K562 (cell line): ENCODE measurements around the gene CCDC137. TPM values are rescaled to one million over a fixed set of nuclear protein-coding genes. Genes with fewer than 3 reads are reported as not detected.

Experiments
- ATAC-seq: fragments of 200-7000 bp; cut with Tn5 transposase; 3 replicates; pipeline ENCODE4 v1.9.1; 2020; ENCODE audit warnings: moderate library complexity
- BruUV-seq: library from RNA; stranded (reverse); fragments of 400-500 nt; replicated peaks from 2 replicates; lab custom pipeline; 2021; lab: Mats Ljungman, UMichigan
- CTCF ChIA-PET: fragments of 300-600 bp; formaldehyde crosslinking; extraction: SDS; loops from one replicate; lab custom pipeline; 2021; ENCODE audit warnings: low intra/inter-chr PET ratio; lab: Yijun Ruan, JAX
- POLR2A ChIA-PET: fragments of 300-600, 350-650 bp; sonication (Branson Sonifier 250); formaldehyde crosslinking; extraction: SDS; loops from one replicate; lab custom pipeline; 2021; ENCODE audit warnings: antibody characterized with exemption, inconsistent platforms; lab: Yijun Ruan, JAX
- DNase-seq, 4 experiments: peaks; one replicate each; pipeline versions ENCODE4 v3.0.0 to v3.0.0-alpha.2; 2011 to 2018; ENCODE audit warnings: low spot score in 3 of 4, mixed read lengths in 3 of 4; ENCODE audit errors: extremely low read depth in 1 of 4
- FAIRE-seq: peaks from 2 replicates; lab custom pipeline; 2011; peaks lifted over from hg19 to GRCh38; lab: Jason Lieb, UNC
- H2AFZ ChIP-seq: 2 replicates; pipeline ENCODE4 v1.6.0; 2011; ENCODE audit warnings: low read depth, low read length, control low read depth, inconsistent platforms
- H3K27ac ChIP-seq: fragments of 200-600 bp; 3 replicates; pipeline ENCODE4 v1.8.0; 2011; ENCODE audit warnings: low read depth, mild to moderate bottlenecking, control low read depth, inconsistent platforms, low read length, moderate library complexity, mixed read lengths; ENCODE audit errors: extremely low read depth
- H3K27me3 ChIP-seq, 2 experiments: fragments of 300-600 bp in 1 of 2; 2 replicates in 1 of 2; 3 replicates in 1 of 2; pipeline versions ENCODE4 v1.6.0 to v1.8.0; 2011; ENCODE audit warnings: inconsistent platforms in 2 of 2, low read length in 2 of 2, mild to moderate bottlenecking in 1 of 2, mixed read lengths in 1 of 2, moderate library complexity in 1 of 2; ENCODE audit not compliant: control insufficient read depth in 2 of 2, insufficient read depth in 2 of 2
- H3K36me3 ChIP-seq: fragments of 300-600 bp; 3 replicates; pipeline ENCODE4 v1.8.0; 2011; ENCODE audit warnings: mild to moderate bottlenecking, low read length, inconsistent platforms; ENCODE audit not compliant: control insufficient read depth, insufficient read depth
- H3K4me1 ChIP-seq, 2 experiments: fragments of 200-600 bp in 1 of 2; replicated peaks in 1 of 2; 2 replicates in 1 of 2; 3 replicates in 1 of 2; pipeline versions ENCODE4 v1.5.1 to v1.8.0; 2011; ENCODE audit warnings: inconsistent platforms in 2 of 2, low read length in 2 of 2, mild to moderate bottlenecking in 1 of 2, mixed read lengths in 1 of 2, moderate library complexity in 1 of 2; ENCODE audit not compliant: control insufficient read depth in 2 of 2, insufficient read depth in 2 of 2
- H3K4me2 ChIP-seq: 2 replicates; pipeline ENCODE4 v1.6.1; 2011; ENCODE audit warnings: low read length, control low read depth, inconsistent platforms, mixed read lengths; ENCODE audit not compliant: insufficient read depth
- H3K4me3 ChIP-seq: fragments of 200-600 bp; sonication (generic), shearing (Covaris generic); 2 replicates; pipeline ENCODE4 v1.5.1; 2016; ENCODE audit warnings: control low read depth, inconsistent platforms
- H3K79me2 ChIP-seq: fragments of 200-600 bp; 3 replicates; pipeline ENCODE4 v1.8.0; 2011; ENCODE audit warnings: low read length, inconsistent platforms; ENCODE audit not compliant: control insufficient read depth, insufficient read depth
- H3K9ac ChIP-seq, 2 experiments: 2 replicates each; pipeline versions ENCODE4 v1.6.0 to v1.6.1; 2011; ENCODE audit warnings: low read depth in 2 of 2, low read length in 2 of 2, control low read depth in 1 of 2, inconsistent platforms in 1 of 2, mild to moderate bottlenecking in 1 of 2, mixed read lengths in 1 of 2; ENCODE audit not compliant: insufficient read depth in 1 of 2
- H3K9me1 ChIP-seq: one replicate; pipeline ENCODE4 v1.6.0; 2011; ENCODE audit warnings: inconsistent platforms, mild to moderate bottlenecking, low read length, moderate library complexity; ENCODE audit not compliant: control insufficient read depth, insufficient read depth
- H3K9me3 ChIP-seq: replicated peaks from 2 replicates; pipeline ENCODE4 v1.5.1; 2011; ENCODE audit warnings: low read depth, low read length, inconsistent platforms; ENCODE audit not compliant: control insufficient read depth, insufficient read depth
- H4K20me1 ChIP-seq: replicated peaks from 2 replicates; pipeline ENCODE4 v1.6.1; 2011; ENCODE audit warnings: low read length, inconsistent platforms, mixed read lengths; ENCODE audit not compliant: control insufficient read depth, insufficient read depth
- ARNT ChIP-seq, 2 experiments: fragments of 450-650 bp; IDR thresholded peaks; 2 replicates each; pipeline ENCODE4 v1.6.1; 2016; ENCODE audit warnings: mild to moderate bottlenecking in 1 of 2
- BRD4 ChIP-seq: fragments of 200-600 bp; sonication (generic); IDR thresholded peaks from 2 replicates; pipeline ENCODE4 v1.6.1; 2017; ENCODE audit warnings: inconsistent platforms
- BRD9 ChIP-seq: fragments of 450-650 bp; IDR thresholded peaks from 2 replicates; pipeline ENCODE4 v1.6.1; 2018; ENCODE audit warnings: low read depth; ENCODE audit not compliant: partially characterized antibody
- CBFA2T2 ChIP-seq: fragments of 450-650 bp; conservative IDR thresholded peaks from 2 replicates; pipeline ENCODE4 v1.6.1; 2017; ENCODE audit warnings: mild to moderate bottlenecking
- GTF2E2 ChIP-seq: fragments of 200-800 bp; sonication (Bioruptor generic); IDR thresholded peaks from 2 replicates; pipeline ENCODE4 v1.6.1; 2016; ENCODE audit warnings: missing genetic modification characterization, missing compliant biosample characterization
- LCOR ChIP-seq: sonication (generic); formaldehyde crosslinking; IDR thresholded peaks from 2 replicates; pipeline ENCODE4 v1.8.0; 2022; ENCODE audit warnings: mild to moderate bottlenecking, missing genetic modification reagents
- PYGO2 ChIP-seq: fragments of 450-650 bp; IDR thresholded peaks from 2 replicates; pipeline ENCODE4 v1.6.1; 2016; ENCODE audit warnings: mild to moderate bottlenecking, missing genetic modification characterization, moderate library complexity, missing compliant biosample characterization
- RBFOX2 ChIP-seq: fragments of 200-400 bp; formaldehyde crosslinking; IDR thresholded peaks from 2 replicates; pipeline ENCODE4 v1.6.1; 2017; ENCODE audit warnings: low read depth, mild to moderate bottlenecking, low read length, moderate library complexity
- TCF7L2 ChIP-seq: fragments of 150-350 bp; IDR thresholded peaks from 2 replicates; pipeline ENCODE4 v1.6.1; 2016; ENCODE audit warnings: low read depth, mild to moderate bottlenecking, low read length, moderate library complexity
- ZNF174 ChIP-seq: fragments of 250-450 bp; sonication (Bioruptor Pico); IDR thresholded peaks from 2 replicates; pipeline ENCODE4 v1.4.0; 2020; ENCODE audit warnings: mild to moderate bottlenecking
- ZNF408 ChIP-seq: fragments of 250-450 bp; sonication (Bioruptor Pico); IDR thresholded peaks from 2 replicates; pipeline ENCODE4 v1.4.0; 2020; ENCODE audit warnings: low read depth, mild to moderate bottlenecking, moderate library complexity
- ZNF668 ChIP-seq: fragments of 250-450 bp; sonication (Bioruptor Pico); IDR thresholded peaks from 2 replicates; pipeline ENCODE4 v1.8.0; 2022; ENCODE audit warnings: mild to moderate bottlenecking, inconsistent platforms
- WGBS: fragments of 100-300 bp; shearing (Covaris generic); methylation state at CpG from one replicate; pipeline ENCODE4 v1.1.6; 2016; ENCODE audit warnings: low coverage, mixed read lengths; ENCODE audit not compliant: insufficient coverage; ENCODE audit errors: missing lambda C conversion rate; 5-methylcytosine and 5-hydroxymethylcytosine counted together
- in situ Hi-C: fragments of 300-500 bp; cut with MboI; formaldehyde crosslinking; loops from 4 replicates; pipeline ENCODE4 v1.15.0; 2018; ENCODE audit warnings: inconsistent platforms, mixed read lengths
- intact Hi-C: fragments of 100-400 bp; cut with micrococcal nuclease; formaldehyde crosslinking; loops from 2 replicates; pipeline ENCODE4 v1.14.2; 2022
- polyA plus RNA-seq, 8 experiments: library from polyadenylated mRNA; depleted of rRNA in 4 of 8; stranded (reverse) in 5 of 8; unstranded in 3 of 8; fragments of >200 nt; fragmentation: Nextera tagmentation in 2 of 8; fragmentation: Illumina TruSeq in 1 of 8; extraction: Ambion mirVana in 2 of 8; extraction: Trizol in 1 of 8; gene quantifications; 2 replicates each; pipeline versions ENCODE4 v1.2.1 to v1.2.3, GENCODE V29; 2011 to 2014; ENCODE audit warnings: inconsistent platforms in 1 of 8, missing spikeins in 1 of 8
- total RNA-seq, 7 experiments: library from RNA; depleted of rRNA in 6 of 7; stranded (reverse); fragments of >200 nt in 6 of 7; fragmentation: Illumina TruSeq in 2 of 7; extraction: Trizol in 2 of 7; gene quantifications; 2 replicates each; pipeline versions ENCODE4 v1.2.1 to v1.2.3, GENCODE V29; 2011 to 2021; ENCODE audit warnings: low replicate concordance in 1 of 7
- TF ChIP-seq, protein P1 (sequence below): sonication (generic); formaldehyde crosslinking; IDR thresholded peaks from 2 replicates; pipeline ENCODE4 v1.5.0; 2020; ENCODE audit warnings: missing genetic modification reagents
- TF ChIP-seq, protein P2 (sequence below): fragments of 200-800 bp; sonication (Bioruptor generic); IDR thresholded peaks from 2 replicates; pipeline ENCODE4 v1.6.1; 2017; ENCODE audit warnings: missing genetic modification characterization, missing compliant biosample characterization
- TF ChIP-seq, protein P3 (sequence below): fragments of 250-450 bp; sonication (Bioruptor Pico); IDR thresholded peaks from 2 replicates; pipeline ENCODE4 v1.8.0; 2021; ENCODE audit warnings: borderline replicate concordance, mild to moderate bottlenecking, moderate library complexity; ENCODE audit not compliant: poor library complexity, severe bottlenecking
- TF ChIP-seq, protein P4 (sequence below): sonication (generic); formaldehyde crosslinking; IDR thresholded peaks from 2 replicates; pipeline ENCODE4 v1.8.0; 2022; ENCODE audit warnings: mild to moderate bottlenecking, missing genetic modification reagents
- TF ChIP-seq, protein P5 (sequence below): sonication (generic); formaldehyde crosslinking; IDR thresholded peaks from 2 replicates; pipeline ENCODE4 v1.8.1; 2023; ENCODE audit warnings: mild to moderate bottlenecking, missing genetic modification reagents

Gene CCDC137
- total and polyA plus RNA-seq, 9 of the 15 experiments (the other 6 are each of a cell fraction or from before 2014, with no cell fraction given): 2.3 to 68.1 (median 38.3) TPM

DNA sequence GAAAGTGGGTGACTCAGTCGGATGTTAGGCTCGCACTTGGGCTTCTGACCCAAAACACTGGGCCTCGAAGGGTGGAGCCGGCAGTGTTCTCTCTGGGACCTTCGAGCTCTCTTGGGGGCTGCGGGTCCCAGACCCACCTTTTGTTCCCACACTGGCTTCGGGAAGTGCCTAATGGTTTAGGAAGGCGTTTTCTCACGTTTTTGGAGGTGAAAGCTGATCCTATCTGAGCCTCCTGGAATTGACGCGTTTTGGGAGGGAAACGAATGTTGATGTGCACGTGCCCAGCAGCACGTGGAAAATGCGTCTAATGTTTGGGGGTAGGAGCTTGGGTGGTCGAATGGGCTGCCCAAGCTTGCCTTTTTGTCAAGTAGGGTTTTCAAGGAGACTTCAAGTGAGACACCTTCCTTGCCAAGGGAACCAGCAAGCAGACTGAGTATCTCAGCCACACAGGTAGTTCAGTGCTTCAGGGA, 17.9 kb downstream of the CCDC137 start (continued):
- TF ChIP-seq ZNF408 (no peak), RBFOX2 (0 out of 2 replicates have a peak, but pooled peaks have one; percentile 43), ARNT (IDR thresholded peaks at IDR 0.05) (peak in 1 of 2 experiments; percentile 51; a peak in 1 of 4 replicates), ZNF174 (no peak)
- TF ChIP-seq, protein P1, sequence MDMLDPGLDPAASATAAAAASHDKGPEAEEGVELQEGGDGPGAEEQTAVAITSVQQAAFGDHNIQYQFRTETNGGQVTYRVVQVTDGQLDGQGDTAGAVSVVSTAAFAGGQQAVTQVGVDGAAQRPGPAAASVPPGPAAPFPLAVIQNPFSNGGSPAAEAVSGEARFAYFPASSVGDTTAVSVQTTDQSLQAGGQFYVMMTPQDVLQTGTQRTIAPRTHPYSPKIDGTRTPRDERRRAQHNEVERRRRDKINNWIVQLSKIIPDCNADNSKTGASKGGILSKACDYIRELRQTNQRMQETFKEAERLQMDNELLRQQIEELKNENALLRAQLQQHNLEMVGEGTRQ (CRISPR knock-in tag): peak; percentile 43; the same call in 1 of the 2 replicates
- TF ChIP-seq, all 486 proteins: peak for 40

DNA sequence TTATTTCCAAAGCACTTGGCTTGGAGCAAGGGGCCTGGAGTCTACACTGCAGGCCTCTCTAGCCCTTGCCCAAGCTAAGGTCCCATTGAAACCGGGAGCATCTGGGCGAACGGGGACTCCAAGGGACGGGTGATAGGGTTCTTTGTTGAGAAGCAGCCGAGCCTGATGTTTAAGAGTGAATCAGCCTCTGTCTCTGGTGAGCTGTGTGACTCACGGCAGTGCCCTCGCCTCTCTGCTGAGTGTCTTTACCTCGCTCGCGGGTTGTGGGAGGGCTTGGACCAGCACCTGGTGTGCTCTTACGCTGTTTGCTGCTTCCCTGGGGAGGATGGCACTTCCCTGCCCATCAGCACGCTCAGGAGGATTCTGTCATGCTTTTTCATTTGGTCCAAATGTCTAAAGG, 18.6 kb downstream of the CCDC137 start:
- Histone ChIP-seq H3K36me3 (peaks cover 65% of the 10 kb centered on the region; the same call in 2 of the 3 replicates), H3K9ac (peak overlapping the region; percentile 94 to 96), H3K9me1 (peaks cover 9% of the 10 kb centered on the region), H3K79me2 (peaks cover 55% of the 10 kb centered on the region), H3K27ac (peak overlapping the region; percentile 95; the same call in 2 of the 3 replicates), H3K27me3 (no peaks in the 10 kb centered on the region), H3K4me1 (peaks cover 13 to 70% of the 10 kb centered on the region in 2 experiments), H4K20me1 (peaks cover 16% of the 10 kb centered on the region; the same call in 1 of the 2 replicates), H3K9me3 (no peaks in the 10 kb centered on the region), H2AFZ (no peak overlapping the region), H3K4me3 (peak overlapping the region; percentile 96), H3K4me2 (peak overlapping the region; percentile 96)
- CTCF ChIA-PET: no interaction called here
- POLR2A ChIA-PET: interaction anchor here (0.5 to 3.5 kb wide), 10 partner anchors 9 to 160 kb away, joined by 3 to 39 read pairs (median 4); partner anchors contain the start of gene MRPL12
- in situ Hi-C loops (no loop called here), intact Hi-C loops (no loop called here)
- ATAC-seq: no peak
- DNase-seq: peak in 1 of 4 experiments; percentile 35
- peak; percentile 75 for FAIRE-seq
- no TSS peak for BruUV-seq
- WGBS: 42% methylated on average over 12 of the region's 12 CpGs
- TF ChIP-seq ZNF668: no peak
- TF ChIP-seq, protein P2, sequence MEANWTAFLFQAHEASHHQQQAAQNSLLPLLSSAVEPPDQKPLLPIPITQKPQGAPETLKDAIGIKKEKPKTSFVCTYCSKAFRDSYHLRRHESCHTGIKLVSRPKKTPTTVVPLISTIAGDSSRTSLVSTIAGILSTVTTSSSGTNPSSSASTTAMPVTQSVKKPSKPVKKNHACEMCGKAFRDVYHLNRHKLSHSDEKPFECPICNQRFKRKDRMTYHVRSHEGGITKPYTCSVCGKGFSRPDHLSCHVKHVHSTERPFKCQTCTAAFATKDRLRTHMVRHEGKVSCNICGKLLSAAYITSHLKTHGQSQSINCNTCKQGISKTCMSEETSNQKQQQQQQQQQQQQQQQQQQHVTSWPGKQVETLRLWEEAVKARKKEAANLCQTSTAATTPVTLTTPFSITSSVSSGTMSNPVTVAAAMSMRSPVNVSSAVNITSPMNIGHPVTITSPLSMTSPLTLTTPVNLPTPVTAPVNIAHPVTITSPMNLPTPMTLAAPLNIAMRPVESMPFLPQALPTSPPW (CRISPR knock-in tag): no peak
- no peak for TF ChIP-seq PYGO2
- no peak for TF ChIP-seq BRD4
- TF ChIP-seq, protein P3, sequence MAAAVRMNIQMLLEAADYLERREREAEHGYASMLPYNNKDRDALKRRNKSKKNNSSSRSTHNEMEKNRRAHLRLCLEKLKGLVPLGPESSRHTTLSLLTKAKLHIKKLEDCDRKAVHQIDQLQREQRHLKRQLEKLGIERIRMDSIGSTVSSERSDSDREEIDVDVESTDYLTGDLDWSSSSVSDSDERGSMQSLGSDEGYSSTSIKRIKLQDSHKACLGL: no peak
- TF ChIP-seq LCOR: no peak
- TF ChIP-seq TCF7L2: no peak
- no peak for TF ChIP-seq CBFA2T2
- peak; percentile 95 for TF ChIP-seq BRD9
- TF ChIP-seq, protein P4, sequence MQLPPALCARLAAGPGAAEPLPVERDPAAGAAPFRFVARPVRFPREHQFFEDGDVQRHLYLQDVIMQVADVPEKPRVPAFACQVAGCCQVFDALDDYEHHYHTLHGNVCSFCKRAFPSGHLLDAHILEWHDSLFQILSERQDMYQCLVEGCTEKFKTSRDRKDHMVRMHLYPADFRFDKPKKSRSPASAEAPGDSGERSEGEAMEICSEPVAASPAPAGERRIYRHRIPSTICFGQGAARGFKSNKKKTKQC (CRISPR knock-in tag): no peak
- TF ChIP-seq GTF2E2 (tag): no peak
- TF ChIP-seq, protein P5, sequence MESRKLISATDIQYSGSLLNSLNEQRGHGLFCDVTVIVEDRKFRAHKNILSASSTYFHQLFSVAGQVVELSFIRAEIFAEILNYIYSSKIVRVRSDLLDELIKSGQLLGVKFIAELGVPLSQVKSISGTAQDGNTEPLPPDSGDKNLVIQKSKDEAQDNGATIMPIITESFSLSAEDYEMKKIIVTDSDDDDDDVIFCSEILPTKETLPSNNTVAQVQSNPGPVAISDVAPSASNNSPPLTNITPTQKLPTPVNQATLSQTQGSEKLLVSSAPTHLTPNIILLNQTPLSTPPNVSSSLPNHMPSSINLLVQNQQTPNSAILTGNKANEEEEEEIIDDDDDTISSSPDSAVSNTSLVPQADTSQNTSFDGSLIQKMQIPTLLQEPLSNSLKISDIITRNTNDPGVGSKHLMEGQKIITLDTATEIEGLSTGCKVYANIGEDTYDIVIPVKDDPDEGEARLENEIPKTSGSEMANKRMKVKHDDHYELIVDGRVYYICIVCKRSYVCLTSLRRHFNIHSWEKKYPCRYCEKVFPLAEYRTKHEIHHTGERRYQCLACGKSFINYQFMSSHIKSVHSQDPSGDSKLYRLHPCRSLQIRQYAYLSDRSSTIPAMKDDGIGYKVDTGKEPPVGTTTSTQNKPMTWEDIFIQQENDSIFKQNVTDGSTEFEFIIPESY (CRISPR knock-in tag): peak; percentile 82
